Lung microvascular endothelial cell (primary cell): ENCODE results near the gene XCL2. TPM values are rescaled to one million over a fixed set of nuclear protein-coding genes. Genes with fewer than 3 reads are reported as not detected.
"Not testable (repeated sequence)": the region's sequence is repeated elsewhere in the genome, so short reads cannot be mapped to it uniquely, and the experiment has no call there.

Experiments
- DNase-seq, 2 donors: peaks; one replicate each; pipeline versions ENCODE4 v3.0.0 to v3.0.0-alpha.2; 2010; ENCODE audit warnings: low read depth in 2 of 2
- total RNA-seq: library from RNA; depleted of rRNA; stranded (reverse); fragments of >200 nt; gene quantifications from 2 replicates; pipeline ENCODE4 v1.2.1, GENCODE V29; 2014

XCL2 gene
- total RNA-seq, 1 donor from 2014 or later: not detected

DNA sequence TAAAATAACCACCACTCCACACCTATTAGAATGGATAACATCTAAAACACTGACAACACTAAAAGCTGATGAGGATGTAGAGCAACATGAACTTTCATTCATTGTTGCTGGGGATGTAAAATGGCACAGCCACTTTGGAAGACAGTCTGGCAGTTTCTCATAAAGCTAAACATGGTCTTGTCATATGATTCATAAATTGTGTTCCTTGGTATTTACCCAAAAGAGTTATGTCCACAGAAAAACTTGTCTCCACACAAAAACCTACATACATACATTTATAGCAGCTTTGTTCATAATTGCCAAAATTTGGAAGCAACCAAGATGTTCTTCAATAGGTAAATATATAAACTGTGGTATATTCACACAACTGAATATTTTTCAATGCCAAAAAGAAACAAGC is 16.6 kb upstream of the XCL2 start:
- no peak for DNase-seq

DNA sequence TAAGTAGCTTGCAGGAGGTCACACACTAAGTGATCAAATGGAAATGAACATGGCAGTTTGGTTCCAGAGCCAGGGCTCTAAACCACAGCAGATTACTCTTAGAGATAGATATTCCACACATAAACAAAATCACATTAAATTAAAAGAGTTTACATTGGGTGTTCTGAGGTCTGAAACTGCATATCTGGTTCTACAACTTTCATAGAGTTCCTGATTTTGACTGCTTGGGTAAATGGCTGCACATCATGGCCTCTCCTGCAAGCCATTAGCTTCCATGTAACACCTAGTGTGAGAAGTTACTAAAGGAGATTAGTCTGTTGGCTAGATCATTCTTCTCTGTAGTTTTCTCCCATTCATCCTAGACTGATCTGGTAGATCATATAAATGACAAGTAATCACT is 12.8 kb upstream of the XCL2 start:
- DNase-seq: no peak

DNA sequence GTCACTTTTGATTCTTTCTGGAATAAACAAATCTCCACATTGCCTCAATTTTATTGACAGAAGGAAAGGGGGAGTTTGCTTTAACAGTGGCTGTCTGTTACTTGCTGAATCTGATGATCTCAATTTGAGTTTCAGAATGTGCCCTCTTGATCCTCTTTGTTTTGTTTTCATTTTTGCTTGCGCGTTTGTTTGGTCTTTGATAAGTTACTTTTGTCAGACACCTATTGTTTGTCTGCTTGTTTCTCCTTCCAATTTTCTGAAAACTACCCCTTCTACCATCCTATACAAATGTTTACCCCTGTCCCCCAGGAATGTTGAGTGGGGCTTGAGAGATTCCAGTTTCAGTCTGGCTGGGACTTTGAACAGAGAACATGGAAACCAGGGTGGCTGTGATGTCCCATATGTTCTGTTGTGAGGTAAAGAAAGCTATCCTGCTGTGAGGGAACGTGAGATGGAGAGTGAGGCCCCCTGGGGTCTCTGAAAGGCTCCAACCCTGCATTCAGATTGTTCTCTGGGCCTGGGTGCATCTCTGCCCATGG is 11.8 kb upstream of the XCL2 start:
- no peak for DNase-seq

DNA sequence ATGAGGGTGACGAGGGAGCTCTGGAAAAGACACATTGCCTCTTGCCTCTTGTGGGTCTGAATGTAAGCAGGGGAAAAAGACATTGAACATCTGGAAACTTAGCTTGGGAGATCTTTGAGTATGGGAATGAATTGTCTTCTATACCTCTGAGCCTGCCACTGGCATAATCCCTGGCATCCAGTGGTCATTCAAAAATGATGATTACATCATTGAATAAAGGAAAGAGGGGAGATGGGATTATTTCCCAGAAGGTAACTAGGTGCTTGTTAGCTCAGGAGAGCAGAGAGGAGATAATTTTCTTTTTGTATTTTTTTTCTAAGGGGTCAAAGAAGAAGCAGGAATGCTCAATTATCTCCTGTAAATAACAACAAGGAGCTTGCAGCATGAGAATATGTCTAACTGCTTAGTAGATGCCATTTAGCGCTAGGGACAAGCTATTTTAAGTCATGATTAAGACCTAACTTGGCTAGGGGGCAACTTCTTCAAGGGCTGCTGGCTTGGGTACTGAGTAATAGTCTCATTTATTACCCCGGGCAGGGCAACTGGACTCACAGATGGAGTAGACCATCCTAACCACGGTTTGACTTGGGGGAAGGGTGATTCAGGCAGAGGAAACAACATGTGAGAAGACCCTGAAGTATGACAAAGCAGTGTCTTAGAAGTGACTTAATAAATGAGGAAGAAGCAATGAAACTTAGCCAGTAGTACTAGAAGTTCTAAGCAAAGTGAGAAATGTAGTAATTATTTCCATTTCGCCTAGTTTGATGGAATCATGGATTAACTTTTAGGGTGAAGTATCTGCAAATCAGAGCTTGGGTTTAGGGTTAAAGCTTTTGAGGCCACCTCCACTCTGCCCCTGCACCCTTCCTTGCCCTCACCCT is 11.0 kb upstream of the XCL2 start:
- no peak for DNase-seq

- DNase-seq: no peak
These were observed 10.1 kb upstream of the XCL2 start for GRCh38 chr1:168553680-168554553.

DNA sequence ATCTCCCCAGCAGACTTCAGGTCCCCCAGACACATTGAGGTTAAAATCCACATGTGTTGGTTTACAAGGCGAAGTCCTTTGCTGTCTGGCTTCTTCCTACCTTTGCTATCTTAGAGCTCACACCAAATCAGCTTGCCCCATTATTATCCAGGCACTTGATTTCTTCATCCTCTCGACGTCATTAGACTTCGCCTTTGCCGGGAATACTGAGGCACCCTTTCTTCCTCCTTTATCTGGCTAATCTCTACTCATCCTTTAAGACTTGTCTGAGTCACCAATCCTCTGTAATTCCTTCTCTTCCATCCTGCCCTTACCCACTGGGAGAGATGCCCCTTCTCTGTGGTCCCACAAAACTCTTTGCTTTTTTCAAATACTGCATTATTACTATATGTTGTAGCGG is 9.2 kb upstream of the XCL2 start:
- DNase-seq: no peak

DNA sequence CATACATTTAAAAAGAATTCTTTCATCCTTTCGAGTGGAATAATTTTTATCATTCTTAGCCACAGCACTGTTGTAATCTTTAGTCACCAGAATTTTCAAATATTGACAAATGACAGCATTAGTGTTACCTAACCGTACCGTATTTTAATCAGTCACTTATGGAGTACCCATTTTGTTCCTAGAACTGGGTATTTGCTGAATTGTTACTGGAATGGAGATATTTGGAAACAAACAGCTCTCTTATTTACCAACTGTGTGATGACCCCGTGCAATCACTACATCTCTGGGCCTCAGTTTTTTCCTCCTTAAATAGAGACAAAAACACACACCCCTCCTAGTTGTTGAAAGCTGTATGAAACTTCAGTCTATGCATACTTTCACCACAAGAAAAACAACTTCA is 7.9 kb upstream of the XCL2 start:
- DNase-seq: no peak

- DNase-seq: no peak
These were observed 7.2 kb upstream of the XCL2 start for GRCh38 chr1:168550971-168551370.

DNA sequence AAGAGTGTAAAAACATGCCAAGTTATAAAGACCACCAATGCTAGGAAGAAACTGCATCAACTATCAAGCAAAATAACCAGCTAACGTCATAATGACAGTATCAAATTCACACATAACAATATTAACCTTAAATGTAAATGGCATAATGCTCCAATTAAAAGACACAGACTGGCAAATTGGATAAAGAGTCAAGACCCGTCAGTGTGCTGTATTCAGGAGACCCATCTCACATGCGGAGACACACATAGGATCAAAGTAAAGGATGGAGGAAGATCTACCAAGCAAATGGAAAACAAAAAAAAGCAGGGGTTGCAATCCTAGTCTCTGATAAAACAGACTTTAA is 2.7 kb upstream of the XCL2 start:
- not testable (repeated sequence) for DNase-seq

DNA sequence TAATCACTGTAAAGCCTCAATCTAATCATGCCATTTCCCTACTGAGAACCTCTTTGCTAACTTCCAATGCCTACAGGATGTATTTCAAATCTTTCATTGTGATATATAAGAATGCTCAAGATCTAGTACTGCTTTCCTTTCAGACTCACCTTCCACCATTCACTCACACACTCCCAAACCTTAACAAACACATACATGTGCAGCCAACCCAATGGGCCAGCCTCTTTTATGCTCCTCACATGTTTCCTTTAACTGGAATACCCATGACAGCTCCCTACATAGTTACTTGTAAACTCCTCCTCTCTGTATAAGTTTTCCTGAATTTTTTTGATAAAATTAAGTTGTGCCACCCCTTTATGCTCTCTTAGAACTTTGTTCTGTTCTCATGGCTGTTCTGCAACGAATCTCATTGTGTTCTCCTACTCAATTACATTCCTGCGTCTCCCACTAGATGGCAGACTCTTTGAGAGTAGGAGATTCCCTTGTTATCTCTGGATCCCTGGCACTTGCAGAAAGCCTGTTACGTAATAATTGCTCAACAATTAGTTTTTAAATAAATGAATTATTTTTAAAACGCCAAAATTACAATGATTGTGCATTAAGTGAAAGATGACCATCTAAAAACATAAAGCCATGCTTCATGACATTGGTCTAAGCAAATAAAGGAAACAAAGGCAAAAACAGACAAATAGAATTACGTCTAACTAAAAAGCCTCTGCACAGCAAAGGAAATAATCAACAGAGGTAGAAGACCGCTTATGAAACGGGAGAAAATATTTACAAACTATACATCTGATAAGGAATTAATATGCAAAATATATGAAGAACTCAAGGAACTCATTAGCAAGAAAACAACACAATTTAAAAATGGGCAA is 2.1 kb upstream of the XCL2 start:
- DNase-seq: peak; percentile 51 to 52

GRCh38 chr1:168542978-168543377 is 819 bp downstream of the XCL2 start:
- DNase-seq: not testable (repeated sequence)

- peak in 1 of 2 donors; percentile 57 for DNase-seq
These were observed 3.0 kb downstream of the XCL2 start for GRCh38 chr1:168540798-168541197.

DNA sequence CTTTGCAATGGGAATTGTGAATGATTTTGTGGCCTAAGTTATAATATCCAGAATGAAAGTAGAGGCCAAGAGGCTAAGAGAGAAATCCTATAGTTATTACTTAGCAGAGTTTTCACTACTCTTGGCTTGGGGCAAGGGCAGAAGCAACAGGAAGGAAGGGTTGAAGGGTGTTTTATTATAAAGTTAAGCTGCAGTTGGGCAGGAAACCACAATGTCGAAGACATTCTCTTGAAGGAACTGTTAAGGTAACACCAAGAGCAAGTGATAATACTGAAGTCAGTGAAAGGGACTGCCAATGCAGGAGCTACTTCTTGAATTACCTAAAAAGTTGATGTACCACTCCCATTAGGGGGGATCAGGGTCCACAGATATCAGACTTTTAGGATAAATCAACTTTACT is 8.3 kb downstream of the XCL2 start:
- peak in 1 of 2 donors; percentile 4 for DNase-seq

GRCh38 chr1:168531615-168532345 is 12.0 kb downstream of the XCL2 start:
- DNase-seq: no peak

DNA sequence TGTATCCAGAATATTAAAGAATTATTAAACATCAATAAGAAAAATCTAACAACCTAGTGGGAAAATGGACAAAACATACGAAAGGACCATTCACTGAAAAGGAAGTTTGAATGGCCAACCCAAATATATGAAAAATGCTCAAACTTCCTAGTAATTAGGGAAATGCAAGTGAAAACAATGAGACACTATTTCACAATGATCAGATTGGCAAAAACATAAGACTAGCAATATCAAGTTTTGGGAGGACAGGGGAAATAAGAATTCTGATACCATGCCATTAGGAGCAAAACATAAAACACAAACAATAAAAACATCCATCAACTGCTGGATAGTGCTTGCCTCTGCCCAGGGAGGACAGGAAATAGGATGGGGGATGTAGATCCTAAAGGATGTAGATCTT is 14.3 kb downstream of the XCL2 start:
- peak in 1 of 2 donors; percentile 83 for DNase-seq

DNA sequence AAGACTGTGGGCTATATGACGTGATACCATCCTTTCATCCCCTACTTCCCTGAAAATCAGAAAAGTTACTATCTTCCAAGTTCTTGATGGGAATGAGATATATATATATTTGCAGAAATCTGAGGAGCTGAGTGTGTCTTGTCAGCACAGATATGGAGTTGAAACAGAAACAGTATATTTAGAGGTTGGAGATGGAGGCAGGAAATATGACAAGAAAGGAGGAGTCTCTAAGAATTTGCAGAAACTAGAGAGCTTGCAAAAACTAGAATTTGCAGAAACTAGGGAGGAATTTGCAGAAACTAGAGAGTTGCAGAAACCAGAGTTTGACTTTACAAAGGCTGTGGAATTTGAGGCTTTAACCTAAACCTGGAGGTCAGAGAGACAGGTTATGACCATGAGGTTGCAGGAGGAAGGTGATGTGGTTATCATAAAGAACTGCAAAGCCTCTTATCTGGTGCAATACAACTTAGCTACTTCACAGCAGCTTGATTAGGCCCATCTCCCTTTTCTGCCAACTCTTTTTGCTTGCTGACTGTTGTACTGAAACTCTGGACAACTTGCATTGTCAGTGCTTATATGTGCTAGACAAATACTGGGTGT is 22.3 kb downstream of the XCL2 start:
- DNase-seq: no peak

GRCh38 chr1:168520832-168521231 is 23.0 kb downstream of the XCL2 start:
- no peak for DNase-seq

GRCh38 chr1:168520052-168520751 is 23.6 kb downstream of the XCL2 start:
- DNase-seq: no peak

- no peak for DNase-seq
These were observed 25.0 kb downstream of the XCL2 start for GRCh38 chr1:168518813-168519212.
